GM12872 (cell line): ENCODE data around the gene NAV2.

Experiments
- TF ChIP-seq, protein P1 (sequence below): IDR thresholded peaks from 3 replicates; pipeline ENCODE4 v1.5.1; 2011; ENCODE audit warnings: low read depth, mild to moderate bottlenecking, low read length, moderate library complexity; ENCODE audit not compliant: insufficient read depth

NAV2 gene

GRCh38 chr11:19938169-19938856 lies 225.7 kb downstream of the NAV2 start:
- TF ChIP-seq, protein P1, sequence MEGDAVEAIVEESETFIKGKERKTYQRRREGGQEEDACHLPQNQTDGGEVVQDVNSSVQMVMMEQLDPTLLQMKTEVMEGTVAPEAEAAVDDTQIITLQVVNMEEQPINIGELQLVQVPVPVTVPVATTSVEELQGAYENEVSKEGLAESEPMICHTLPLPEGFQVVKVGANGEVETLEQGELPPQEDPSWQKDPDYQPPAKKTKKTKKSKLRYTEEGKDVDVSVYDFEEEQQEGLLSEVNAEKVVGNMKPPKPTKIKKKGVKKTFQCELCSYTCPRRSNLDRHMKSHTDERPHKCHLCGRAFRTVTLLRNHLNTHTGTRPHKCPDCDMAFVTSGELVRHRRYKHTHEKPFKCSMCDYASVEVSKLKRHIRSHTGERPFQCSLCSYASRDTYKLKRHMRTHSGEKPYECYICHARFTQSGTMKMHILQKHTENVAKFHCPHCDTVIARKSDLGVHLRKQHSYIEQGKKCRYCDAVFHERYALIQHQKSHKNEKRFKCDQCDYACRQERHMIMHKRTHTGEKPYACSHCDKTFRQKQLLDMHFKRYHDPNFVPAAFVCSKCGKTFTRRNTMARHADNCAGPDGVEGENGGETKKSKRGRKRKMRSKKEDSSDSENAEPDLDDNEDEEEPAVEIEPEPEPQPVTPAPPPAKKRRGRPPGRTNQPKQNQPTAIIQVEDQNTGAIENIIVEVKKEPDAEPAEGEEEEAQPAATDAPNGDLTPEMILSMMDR = peak; percentile 86

DNA sequence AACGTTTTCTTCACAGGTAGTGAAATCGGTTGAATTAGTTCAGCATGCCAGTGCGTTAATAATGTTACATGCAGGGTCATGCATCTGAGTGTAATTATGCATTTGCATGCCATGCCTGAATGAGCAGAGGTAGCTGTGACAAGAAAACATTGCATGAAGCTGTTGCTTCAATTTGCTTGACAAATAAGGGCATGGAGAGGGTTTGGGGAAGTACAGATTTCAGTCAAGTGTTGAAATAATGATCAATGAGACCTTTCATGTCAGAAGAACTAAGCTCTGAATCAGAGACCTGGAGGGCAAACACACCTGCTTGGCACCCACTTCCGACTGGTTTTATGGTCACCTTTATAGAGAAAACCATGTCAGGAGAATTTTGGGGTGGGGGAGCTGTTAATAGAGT lies 226.2 kb downstream of the NAV2 start:
- TF ChIP-seq, protein P1 = no peak

DNA sequence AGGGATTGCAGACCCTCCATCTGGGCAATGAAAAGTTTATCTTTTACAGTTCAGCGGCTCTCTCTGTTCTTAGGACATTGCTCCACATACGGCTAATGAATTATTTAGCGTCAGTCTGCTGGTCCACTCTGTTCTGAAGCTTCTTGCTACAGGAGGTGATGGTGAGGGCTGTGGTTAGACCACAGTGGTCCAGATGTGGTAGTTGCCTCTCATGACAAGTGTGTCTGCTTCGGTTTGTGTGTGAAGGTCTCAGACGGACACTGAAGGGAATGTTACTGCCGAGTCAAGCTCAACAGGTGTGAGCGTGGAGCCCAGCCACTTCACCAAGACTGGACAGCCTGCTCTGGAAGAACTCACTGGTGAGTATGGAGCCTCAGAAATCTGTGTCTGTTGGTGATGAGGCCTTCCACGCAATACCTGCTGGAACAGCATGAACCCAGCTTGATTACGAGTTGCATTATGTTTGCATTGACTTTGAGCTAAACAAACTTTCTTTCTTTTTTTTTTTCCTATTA lies 226.8 kb downstream of the NAV2 start:
- TF ChIP-seq, protein P1 = no peak

DNA sequence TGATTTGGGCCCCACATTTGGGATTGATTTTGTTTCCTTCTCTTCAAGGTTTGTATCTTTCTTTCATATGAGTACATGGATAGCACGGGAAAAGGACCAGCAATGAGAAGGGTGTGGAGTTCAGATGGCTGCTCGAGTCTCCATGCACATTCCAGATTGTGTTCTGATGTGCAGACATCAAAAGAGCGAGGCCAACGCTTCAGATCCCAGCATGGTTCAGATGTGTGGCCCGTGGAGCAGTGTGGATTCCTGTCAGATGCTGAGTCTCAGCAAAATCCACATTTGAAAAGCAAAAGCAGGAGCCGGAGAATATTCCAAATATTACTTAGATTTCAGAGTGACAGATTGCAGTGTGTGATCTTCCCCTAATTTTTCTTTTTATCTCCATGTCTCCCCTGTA lies 228.2 kb downstream of the NAV2 start:
- TF ChIP-seq, protein P1 = no peak

GRCh38 chr11:19946681-19947080 lies 234.0 kb downstream of the NAV2 start:
- TF ChIP-seq, protein P1 = no peak

GRCh38 chr11:19947537-19948114 lies 235.0 kb downstream of the NAV2 start:
- TF ChIP-seq, protein P1 = no peak

- TF ChIP-seq, protein P1 = no peak
Measured at GRCh38 chr11:19949606-19950005, 237.0 kb downstream of the NAV2 start.
